H1 (cell line): ENCODE results near the gene OR56A1. TPM values are rescaled to one million over a fixed set of nuclear protein-coding genes. Genes with fewer than 3 reads are reported as not detected.

Experiments
- NRF1 ChIP-seq: IDR thresholded peaks from 2 replicates; pipeline ENCODE4 v1.6.1; 2011; ENCODE audit warnings: mild to moderate bottlenecking, low read depth, low read length, improper control_type of control experiment
- polyA plus RNA-seq, 7 experiments: library from polyadenylated mRNA; depleted of rRNA in 3 of 7; stranded (reverse) in 5 of 7; unstranded in 2 of 7; fragments of >200 nt in 5 of 7; fragments of 200-250 nt in 2 of 7; gene quantifications; 1 replicate in 5 of 7; 2 replicates in 1 of 7; 4 replicates in 1 of 7; pipeline versions ENCODE4 v1.2.1 to v1.2.3, GENCODE V29; 2011 to 2013; ENCODE audit warnings: missing spikeins in 2 of 7, mixed read lengths in 2 of 7
- total RNA-seq: library from RNA; stranded (reverse); fragmentation: NEBNext Ultra II Directional; extraction: Animal tissue kit (Norgen Biotek cat#: 25700); gene quantifications from 2 replicates; pipeline ENCODE4 v1.2.1, GENCODE V29; 2021
- TF ChIP-seq, protein P1 (sequence below): fragments of 300-600 bp; sonication (generic); IDR thresholded peaks from 2 replicates; pipeline ENCODE4 v1.7.1; 2012; ENCODE audit warnings: low read length, moderate library complexity, mild to moderate bottlenecking, inconsistent platforms; ENCODE audit not compliant: insufficient replicate concordance

Gene OR56A1
- total and polyA plus RNA-seq, 2 of the 8 experiments (the other 6 are each of a cell fraction or from before 2014, with no cell fraction given): 0.02 to 0.09 TPM

GRCh38 chr11:5994791-5995190 is 35.8 kb downstream of the OR56A1 start (continued):
- TF ChIP-seq, protein P1, sequence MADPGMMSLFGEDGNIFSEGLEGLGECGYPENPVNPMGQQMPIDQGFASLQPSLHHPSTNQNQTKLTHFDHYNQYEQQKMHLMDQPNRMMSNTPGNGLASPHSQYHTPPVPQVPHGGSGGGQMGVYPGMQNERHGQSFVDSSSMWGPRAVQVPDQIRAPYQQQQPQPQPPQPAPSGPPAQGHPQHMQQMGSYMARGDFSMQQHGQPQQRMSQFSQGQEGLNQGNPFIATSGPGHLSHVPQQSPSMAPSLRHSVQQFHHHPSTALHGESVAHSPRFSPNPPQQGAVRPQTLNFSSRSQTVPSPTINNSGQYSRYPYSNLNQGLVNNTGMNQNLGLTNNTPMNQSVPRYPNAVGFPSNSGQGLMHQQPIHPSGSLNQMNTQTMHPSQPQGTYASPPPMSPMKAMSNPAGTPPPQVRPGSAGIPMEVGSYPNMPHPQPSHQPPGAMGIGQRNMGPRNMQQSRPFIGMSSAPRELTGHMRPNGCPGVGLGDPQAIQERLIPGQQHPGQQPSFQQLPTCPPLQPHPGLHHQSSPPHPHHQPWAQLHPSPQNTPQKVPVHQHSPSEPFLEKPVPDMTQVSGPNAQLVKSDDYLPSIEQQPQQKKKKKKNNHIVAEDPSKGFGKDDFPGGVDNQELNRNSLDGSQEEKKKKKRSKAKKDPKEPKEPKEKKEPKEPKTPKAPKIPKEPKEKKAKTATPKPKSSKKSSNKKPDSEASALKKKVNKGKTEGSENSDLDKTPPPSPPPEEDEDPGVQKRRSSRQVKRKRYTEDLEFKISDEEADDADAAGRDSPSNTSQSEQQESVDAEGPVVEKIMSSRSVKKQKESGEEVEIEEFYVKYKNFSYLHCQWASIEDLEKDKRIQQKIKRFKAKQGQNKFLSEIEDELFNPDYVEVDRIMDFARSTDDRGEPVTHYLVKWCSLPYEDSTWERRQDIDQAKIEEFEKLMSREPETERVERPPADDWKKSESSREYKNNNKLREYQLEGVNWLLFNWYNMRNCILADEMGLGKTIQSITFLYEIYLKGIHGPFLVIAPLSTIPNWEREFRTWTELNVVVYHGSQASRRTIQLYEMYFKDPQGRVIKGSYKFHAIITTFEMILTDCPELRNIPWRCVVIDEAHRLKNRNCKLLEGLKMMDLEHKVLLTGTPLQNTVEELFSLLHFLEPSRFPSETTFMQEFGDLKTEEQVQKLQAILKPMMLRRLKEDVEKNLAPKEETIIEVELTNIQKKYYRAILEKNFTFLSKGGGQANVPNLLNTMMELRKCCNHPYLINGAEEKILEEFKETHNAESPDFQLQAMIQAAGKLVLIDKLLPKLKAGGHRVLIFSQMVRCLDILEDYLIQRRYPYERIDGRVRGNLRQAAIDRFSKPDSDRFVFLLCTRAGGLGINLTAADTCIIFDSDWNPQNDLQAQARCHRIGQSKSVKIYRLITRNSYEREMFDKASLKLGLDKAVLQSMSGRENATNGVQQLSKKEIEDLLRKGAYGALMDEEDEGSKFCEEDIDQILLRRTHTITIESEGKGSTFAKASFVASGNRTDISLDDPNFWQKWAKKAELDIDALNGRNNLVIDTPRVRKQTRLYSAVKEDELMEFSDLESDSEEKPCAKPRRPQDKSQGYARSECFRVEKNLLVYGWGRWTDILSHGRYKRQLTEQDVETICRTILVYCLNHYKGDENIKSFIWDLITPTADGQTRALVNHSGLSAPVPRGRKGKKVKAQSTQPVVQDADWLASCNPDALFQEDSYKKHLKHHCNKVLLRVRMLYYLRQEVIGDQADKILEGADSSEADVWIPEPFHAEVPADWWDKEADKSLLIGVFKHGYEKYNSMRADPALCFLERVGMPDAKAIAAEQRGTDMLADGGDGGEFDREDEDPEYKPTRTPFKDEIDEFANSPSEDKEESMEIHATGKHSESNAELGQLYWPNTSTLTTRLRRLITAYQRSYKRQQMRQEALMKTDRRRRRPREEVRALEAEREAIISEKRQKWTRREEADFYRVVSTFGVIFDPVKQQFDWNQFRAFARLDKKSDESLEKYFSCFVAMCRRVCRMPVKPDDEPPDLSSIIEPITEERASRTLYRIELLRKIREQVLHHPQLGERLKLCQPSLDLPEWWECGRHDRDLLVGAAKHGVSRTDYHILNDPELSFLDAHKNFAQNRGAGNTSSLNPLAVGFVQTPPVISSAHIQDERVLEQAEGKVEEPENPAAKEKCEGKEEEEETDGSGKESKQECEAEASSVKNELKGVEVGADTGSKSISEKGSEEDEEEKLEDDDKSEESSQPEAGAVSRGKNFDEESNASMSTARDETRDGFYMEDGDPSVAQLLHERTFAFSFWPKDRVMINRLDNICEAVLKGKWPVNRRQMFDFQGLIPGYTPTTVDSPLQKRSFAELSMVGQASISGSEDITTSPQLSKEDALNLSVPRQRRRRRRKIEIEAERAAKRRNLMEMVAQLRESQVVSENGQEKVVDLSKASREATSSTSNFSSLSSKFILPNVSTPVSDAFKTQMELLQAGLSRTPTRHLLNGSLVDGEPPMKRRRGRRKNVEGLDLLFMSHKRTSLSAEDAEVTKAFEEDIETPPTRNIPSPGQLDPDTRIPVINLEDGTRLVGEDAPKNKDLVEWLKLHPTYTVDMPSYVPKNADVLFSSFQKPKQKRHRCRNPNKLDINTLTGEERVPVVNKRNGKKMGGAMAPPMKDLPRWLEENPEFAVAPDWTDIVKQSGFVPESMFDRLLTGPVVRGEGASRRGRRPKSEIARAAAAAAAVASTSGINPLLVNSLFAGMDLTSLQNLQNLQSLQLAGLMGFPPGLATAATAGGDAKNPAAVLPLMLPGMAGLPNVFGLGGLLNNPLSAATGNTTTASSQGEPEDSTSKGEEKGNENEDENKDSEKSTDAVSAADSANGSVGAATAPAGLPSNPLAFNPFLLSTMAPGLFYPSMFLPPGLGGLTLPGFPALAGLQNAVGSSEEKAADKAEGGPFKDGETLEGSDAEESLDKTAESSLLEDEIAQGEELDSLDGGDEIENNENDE: no peak
- TF ChIP-seq NRF1: no peak
